ENCODE results near the gene CD200R1. TPM values are rescaled to one million over a fixed set of nuclear protein-coding genes. Genes with fewer than 3 reads are reported as not detected.

The CD200R1 gene
- total RNA-seq, 2 experiments from 2014 or later = 0.25 TPM; not detected in 1

DNA sequence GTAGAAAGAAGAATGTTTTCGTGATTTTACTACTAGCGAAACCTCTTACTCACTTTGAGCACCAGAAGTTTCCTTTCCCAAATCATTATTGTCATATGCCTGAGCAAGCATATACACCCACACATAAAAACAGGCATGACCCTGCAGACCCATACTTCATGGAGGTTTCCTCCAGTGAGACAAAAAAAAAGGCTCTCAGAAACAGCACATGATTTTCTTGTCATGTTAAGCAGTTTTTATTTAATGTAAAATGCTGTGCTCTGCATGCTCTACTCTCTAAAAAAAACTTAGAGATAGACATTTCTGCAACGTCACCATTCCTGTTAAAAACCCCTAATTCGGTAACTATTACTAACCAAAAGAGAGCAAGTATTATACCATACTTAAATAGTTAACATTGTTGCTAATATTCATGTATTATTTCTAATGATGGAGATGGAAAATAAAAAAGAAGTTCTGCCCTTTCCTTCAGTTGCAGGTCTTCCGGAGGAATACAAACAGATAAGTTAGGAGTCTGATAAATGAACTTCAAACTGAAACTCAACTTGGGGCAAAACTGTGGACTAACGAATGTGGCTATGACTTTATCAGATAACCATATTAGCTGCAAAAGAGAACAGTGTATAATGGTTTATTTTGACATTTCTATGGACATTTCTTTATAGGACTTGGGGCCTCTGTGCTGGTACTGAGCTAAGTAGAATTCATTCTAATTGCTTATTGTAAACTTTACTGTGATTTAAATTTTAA lies 15.9 kb downstream of the CD200R1 start:
- no peaks in the 10 kb centered on the region for H4K20me1 ChIP-seq (ENCODE audit: insufficient read depth, low read length)
- no TSS peak for BruUV-seq (replicated peaks)
- no peaks in the 10 kb centered on the region for H3K79me2 ChIP-seq (ENCODE audit: insufficient read depth, low read depth, low read length)
- no peak for TF ChIP-seq EZH2phosphoT487 (IDR thresholded peaks at IDR 0.05; ENCODE audit: borderline replicate concordance, low read depth, low read length)
- TF ChIP-seq, protein P1, sequence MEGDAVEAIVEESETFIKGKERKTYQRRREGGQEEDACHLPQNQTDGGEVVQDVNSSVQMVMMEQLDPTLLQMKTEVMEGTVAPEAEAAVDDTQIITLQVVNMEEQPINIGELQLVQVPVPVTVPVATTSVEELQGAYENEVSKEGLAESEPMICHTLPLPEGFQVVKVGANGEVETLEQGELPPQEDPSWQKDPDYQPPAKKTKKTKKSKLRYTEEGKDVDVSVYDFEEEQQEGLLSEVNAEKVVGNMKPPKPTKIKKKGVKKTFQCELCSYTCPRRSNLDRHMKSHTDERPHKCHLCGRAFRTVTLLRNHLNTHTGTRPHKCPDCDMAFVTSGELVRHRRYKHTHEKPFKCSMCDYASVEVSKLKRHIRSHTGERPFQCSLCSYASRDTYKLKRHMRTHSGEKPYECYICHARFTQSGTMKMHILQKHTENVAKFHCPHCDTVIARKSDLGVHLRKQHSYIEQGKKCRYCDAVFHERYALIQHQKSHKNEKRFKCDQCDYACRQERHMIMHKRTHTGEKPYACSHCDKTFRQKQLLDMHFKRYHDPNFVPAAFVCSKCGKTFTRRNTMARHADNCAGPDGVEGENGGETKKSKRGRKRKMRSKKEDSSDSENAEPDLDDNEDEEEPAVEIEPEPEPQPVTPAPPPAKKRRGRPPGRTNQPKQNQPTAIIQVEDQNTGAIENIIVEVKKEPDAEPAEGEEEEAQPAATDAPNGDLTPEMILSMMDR (conservative IDR thresholded peaks at IDR 0.05; ENCODE audit: low read length) = no peak
- no peak overlapping the region for H3K4me2 ChIP-seq (ENCODE audit: low read length)
- no peak overlapping the region for H3K4me3 ChIP-seq (ENCODE audit: low read depth, low read length, poor library complexity, severe bottlenecking)
- H3K27ac ChIP-seq (ENCODE audit: low read depth, low read length, poor library complexity, severe bottlenecking) = no peak overlapping the region
- 0 out of 2 replicates have a peak, but pooled peaks cover 6% of the 10 kb centered on the region for H3K9me3 ChIP-seq (ENCODE audit: low read length)
- CTCF ChIA-PET (ENCODE audit: unreplicated experiment) = no interaction called here
- no peaks in the 10 kb centered on the region for H3K4me1 ChIP-seq (ENCODE audit: insufficient read depth, low read length, poor library complexity, severe bottlenecking)
- DNase-seq (ENCODE audit: low spot score) = no peak
- intact Hi-C loops (cut with micrococcal nuclease; ENCODE audit: unreplicated experiment) = no loop called here
- H3K9me2 ChIP-seq (ENCODE audit: insufficient read depth, low read length) = no peaks in the 10 kb centered on the region
- no peaks in the 10 kb centered on the region for H3K36me3 ChIP-seq (ENCODE audit: insufficient read depth, low read length)
- H2AFZ ChIP-seq (ENCODE audit: low read length) = no peak overlapping the region
- POLR2A ChIA-PET = interaction anchor here (0.5 to 1.5 kb wide), 2 partner anchors 14 to 1245 kb away, joined by 3 to 4 read pairs; no protein-coding TSS in a partner anchor

DNA sequence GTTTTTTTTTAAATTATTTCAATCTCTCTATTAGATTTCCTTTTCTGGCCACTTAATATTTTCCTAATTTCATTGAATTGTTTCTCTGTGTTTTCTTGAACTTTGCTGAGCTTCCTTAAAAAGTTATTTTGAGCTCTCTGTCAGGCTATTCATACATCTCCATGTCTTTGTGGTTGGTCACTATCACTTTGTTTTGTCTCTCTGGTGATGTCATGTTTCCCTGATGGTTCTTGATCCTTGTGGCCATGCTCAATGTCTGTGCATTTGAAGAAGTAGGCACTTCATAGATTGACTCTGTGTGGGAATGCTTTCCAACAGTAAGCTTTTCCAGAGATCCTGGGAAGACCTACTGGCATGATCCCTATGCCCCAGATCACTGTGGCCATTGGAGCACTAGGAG lies 18.6 kb downstream of the CD200R1 start:
- H3K4me1 ChIP-seq (ENCODE audit: insufficient read depth, low read length, poor library complexity, severe bottlenecking) = no peaks in the 10 kb centered on the region
- H3K36me3 ChIP-seq (ENCODE audit: insufficient read depth, low read length) = no peaks in the 10 kb centered on the region
- ChIA-PET CTCF (ENCODE audit: unreplicated experiment) (no interaction called here), POLR2A (interaction anchor here (0.6 kb wide), 1 partner anchor 340 kb away, joined by 5 read pairs; no protein-coding TSS in a partner anchor)
- intact Hi-C loops (cut with micrococcal nuclease; ENCODE audit: unreplicated experiment) = no loop called here
- no peaks in the 10 kb centered on the region for H3K79me2 ChIP-seq (ENCODE audit: insufficient read depth, low read depth, low read length)
- H3K4me2 ChIP-seq (ENCODE audit: low read length) = no peak overlapping the region
- no peak overlapping the region for H3K27ac ChIP-seq (ENCODE audit: low read depth, low read length, poor library complexity, severe bottlenecking)
- H3K9me3 ChIP-seq (ENCODE audit: low read length) = no peaks in the 10 kb centered on the region
- no peak for DNase-seq (ENCODE audit: low spot score)
- TF ChIP-seq EZH2phosphoT487 (IDR thresholded peaks at IDR 0.05; ENCODE audit: borderline replicate concordance, low read depth, low read length) = no peak
- TF ChIP-seq, protein P1 (conservative IDR thresholded peaks at IDR 0.05; ENCODE audit: low read length) = no peak
- H3K4me3 ChIP-seq (ENCODE audit: low read depth, low read length, poor library complexity, severe bottlenecking) = no peak overlapping the region
- H4K20me1 ChIP-seq (ENCODE audit: insufficient read depth, low read length) = no peaks in the 10 kb centered on the region
- H2AFZ ChIP-seq (ENCODE audit: low read length) = no peak overlapping the region
- no TSS peak for BruUV-seq (replicated peaks)
- H3K9me2 ChIP-seq (ENCODE audit: insufficient read depth, low read length) = no peaks in the 10 kb centered on the region

DNA sequence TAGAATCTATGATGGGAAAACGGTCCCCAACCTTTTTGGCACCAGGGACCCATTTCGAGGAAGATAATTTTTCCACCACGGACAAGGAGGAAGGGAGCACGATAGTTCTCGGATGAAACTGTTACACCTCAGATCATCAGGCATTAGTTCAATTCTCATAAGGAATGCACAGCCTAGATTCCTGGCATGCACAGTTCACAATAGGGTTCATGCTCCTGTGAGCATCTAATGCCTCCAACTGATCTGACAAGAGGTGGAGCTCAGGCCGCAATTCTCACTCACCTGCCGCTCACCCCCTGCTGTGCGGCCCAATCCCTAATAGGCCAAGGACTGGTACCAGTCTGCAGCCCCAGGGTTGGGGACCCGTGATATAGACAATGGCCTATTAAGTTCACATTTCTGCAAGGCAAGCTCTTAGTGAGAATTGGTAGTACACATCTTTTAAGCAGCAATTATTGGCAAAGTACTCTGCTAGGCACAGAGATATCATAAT lies 26.5 kb downstream of the CD200R1 start:
- CTCF ChIA-PET (ENCODE audit: unreplicated experiment) = no interaction called here
- intact Hi-C loops (cut with micrococcal nuclease; ENCODE audit: unreplicated experiment) = no loop called here

More for the DNA sequence above, 26.5 kb downstream of the CD200R1 start:
- Histone ChIP-seq H3K4me3 (ENCODE audit: low read depth, low read length, poor library complexity, severe bottlenecking) (no peak overlapping the region), H3K36me3 (ENCODE audit: insufficient read depth, low read length) (no peaks in the 10 kb centered on the region), H3K9me2 (ENCODE audit: insufficient read depth, low read length) (no peaks in the 10 kb centered on the region), H4K20me1 (ENCODE audit: insufficient read depth, low read length) (no peaks in the 10 kb centered on the region), H3K79me2 (ENCODE audit: insufficient read depth, low read depth, low read length) (no peaks in the 10 kb centered on the region), H3K27ac (ENCODE audit: low read depth, low read length, poor library complexity, severe bottlenecking) (no peak overlapping the region), H3K9me3 (ENCODE audit: low read length) (no peaks in the 10 kb centered on the region; the same call in 1 of the 2 replicates), H2AFZ (ENCODE audit: low read length) (no peak overlapping the region), H3K4me2 (ENCODE audit: low read length) (no peak overlapping the region), H3K4me1 (ENCODE audit: insufficient read depth, low read length, poor library complexity, severe bottlenecking) (no peaks in the 10 kb centered on the region)
- TF ChIP-seq EZH2phosphoT487 (IDR thresholded peaks at IDR 0.05; ENCODE audit: borderline replicate concordance, low read depth, low read length) = no peak
- TF ChIP-seq, protein P1 (conservative IDR thresholded peaks at IDR 0.05; ENCODE audit: low read length) = no peak
- no peak for DNase-seq (ENCODE audit: low spot score)
- no TSS peak for BruUV-seq (replicated peaks)
- POLR2A ChIA-PET = interaction anchor here (0.9 kb wide), 1 partner anchor 10 kb away, joined by 3 read pairs; no protein-coding TSS in a partner anchor
